ENCODE results near the gene EHBP1L1.

The EHBP1L1 gene

DNA sequence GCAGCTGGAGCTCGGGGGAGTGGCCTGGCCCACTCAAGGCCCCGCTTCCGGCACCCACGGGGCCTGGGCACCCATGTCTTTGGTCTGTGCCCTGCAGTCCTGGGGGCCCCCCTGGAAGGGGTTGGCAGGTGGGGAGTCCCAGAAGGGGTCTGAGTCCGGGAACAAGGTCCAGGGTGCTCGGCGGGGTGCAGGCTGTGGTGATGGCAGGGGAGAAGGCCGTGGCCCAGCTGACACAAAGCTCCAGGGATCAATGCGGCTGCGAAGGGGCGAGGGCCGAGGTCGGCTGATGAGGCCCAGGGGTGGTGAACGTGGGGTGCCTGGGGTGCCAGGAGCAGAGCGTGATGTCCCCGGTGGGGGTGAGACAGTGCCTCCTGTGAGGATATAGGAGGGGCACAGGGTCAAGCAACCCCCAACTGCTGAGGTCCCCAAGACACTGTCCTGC lies 22.4 kb downstream of the EHBP1L1 start:
- no peak for DNase-seq

DNA sequence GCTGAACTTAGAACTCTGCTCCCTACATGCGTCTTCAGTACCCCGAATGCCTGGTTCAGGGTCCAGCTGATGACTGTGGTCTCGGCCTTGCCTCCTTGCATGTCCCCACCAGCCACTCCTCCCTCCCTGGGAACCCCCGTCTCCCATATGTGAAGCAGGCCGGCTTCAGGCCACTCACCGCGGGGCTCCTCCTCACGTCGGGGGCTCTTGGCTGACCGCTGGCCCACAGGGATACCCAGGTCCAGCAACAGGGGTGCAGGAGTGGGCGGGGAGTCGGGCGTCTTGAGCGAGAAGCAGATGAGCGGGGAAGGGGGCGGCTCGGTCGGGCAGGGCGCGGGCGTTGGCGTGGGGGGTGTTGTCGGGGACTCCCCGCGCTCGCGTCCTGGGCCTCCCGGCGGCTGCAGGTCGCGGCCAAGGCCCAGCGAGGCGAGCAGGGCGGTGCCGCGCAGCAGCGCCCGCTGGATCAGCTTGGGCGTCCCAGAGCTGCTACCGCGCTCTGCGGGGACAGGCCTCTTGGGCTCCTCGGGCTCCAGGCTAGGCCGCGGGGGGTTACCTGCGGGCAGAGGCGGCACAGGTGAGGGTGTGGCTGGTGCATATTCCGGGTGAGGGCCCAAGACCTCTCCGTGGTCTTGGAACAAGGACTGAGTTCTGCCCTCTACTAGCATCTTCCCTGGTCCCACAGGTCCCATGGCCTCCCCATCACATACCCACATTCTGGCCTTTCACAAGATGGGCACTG lies 23.5 kb downstream of the EHBP1L1 start:
- DNase-seq: no peak

DNA sequence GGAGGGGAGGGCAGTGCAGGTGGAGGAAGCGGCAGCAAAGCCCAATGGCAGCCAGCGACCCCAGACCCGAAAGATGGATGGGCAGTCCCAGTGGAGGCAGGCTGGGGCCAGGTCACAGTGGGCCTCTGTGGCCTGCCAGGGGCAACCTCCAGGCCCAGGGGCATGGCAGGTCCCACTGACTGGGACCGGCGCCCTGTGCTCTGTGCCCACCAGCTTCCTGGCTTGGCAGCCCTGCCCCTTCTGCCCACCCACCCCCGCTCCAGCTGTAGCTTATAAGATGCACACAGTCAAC lies 24.0 kb downstream of the EHBP1L1 start:
- DNase-seq: no peak

DNA sequence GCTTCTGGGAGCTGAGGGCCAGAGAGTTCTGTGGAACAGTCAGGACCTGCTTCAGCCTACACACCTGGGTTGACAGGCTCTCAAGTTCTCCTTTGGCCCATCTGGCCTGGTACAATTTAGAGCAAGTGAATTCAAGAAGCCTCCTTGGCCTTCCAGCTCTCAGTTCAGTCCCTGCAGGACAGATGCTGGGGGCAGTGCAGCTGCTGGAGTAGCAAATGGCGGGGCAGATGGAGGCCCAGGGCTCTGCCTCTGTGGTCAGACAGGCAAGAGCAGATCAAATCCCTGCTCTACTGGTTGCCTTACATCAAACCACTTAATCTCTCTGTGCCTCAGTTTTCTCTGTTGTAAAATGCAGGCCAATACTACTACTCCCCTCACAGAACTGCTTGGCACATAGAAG lies 28.4 kb downstream of the EHBP1L1 start:
- no peak for DNase-seq

DNA sequence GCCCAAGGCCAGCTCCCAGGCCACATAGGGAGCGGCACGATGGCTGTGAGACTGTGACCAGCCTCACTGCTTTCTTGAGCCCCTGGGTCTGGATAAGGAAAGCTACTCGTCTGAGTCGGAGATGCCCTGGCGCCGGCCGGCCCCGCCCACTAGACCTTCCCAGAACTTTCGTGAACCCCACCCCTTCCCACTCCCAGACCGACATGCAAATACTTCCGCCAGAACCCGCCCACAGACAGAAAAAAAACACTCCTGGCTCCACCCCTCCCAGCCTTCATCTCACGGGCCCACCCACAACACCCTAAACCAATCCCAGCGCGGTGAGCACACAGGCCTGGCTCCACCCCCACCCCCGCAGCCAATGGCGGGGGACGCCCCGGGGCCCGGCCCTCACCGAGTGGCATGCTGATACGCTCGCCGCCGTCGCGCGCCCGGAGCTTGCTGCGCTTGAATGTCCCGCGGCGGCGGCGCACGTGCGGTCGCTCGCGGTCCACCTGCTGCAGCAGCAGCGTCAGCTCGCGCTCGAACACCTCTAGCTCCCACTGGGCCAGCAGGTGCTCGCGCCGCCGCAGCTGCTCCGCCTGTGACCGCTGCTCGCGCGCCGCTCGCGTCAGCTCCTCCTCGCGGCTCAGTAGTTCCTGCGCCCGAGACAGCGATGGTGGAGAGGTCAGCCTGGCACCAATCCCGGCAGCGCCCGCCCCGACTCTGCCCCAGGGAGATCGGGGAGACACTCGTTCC lies 31.2 kb downstream of the EHBP1L1 start:
- DNase-seq: no peak

DNA sequence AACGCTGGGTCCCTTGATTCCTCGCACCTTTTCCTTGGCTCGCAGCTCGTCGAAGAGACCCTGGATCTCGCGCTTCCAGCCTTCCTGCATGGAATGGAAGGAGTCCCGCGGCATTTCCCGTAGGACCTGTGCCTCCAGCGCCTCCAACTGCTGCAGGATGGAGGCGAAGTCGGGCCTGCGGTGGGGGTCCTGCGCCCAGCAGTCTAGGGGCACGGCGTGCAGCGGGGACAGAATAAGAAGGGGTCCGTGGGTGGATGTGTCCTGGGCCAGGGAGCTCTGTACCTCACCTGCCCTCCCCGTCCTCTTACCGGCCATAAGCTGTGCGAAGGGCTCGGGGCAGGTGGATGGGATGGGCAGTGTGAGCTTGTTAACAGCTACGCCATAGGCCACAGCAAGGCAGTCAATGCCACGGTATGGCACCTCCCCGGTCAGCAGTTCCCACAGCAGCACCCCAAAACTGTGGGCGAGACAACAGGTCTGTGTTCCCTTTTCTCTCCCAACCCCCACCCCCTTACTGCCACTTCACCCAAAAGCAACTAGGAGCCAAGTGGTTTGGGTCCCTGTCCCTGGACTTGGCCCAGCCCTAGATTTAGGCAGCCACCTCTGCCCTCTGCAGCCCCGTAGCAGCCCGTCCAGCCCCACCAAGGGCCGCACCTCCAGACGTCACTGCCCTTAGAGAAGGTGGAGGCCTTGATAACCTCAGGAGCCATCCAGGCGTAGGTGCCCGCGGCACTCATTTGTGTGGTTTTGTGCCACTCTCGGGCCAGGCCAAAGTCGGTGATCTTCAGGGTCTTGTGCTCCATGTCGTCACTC lies 32.0 kb downstream of the EHBP1L1 start:
- no peak for DNase-seq

DNA sequence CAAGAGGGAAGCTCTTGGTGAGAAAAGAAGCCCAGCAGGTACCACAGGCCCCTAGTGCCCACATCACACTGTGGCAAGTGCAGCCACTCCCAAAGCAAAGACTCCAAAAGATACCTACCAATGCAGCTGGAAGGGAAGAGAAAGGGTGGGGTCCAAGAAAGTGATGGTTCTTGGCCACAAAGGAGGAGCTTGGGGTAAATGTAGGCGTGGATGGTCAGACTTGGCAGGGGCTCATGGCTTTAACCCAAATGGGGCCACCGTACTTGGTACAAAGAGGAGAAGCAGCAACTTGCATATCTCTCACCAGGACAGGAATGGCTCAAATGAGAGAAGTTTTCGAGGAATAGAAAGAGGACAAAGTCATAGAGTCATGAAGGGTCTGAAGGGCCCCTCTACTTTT lies 33.4 kb downstream of the EHBP1L1 start:
- DNase-seq: no peak

DNA sequence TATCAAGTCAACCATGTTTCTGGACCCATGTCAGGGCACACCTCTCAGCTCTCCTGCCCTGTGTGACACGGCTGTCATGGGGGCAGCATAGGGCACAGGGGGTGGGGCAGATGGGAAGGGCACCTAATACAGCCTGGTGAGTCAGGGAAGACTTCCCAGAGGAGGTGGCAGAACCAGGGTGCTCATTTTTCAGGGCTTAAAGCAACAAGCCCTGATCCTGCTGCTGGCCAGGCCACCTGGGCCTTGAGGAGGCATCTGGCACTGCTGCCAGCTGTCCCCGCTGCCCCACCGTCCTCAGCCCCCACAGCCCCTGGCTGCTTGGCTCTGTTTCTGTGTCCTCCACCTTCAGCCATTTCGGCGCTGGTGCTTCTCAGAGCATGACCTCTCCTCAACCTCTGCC lies 33.8 kb downstream of the EHBP1L1 start:
- DNase-seq: no peak

DNA sequence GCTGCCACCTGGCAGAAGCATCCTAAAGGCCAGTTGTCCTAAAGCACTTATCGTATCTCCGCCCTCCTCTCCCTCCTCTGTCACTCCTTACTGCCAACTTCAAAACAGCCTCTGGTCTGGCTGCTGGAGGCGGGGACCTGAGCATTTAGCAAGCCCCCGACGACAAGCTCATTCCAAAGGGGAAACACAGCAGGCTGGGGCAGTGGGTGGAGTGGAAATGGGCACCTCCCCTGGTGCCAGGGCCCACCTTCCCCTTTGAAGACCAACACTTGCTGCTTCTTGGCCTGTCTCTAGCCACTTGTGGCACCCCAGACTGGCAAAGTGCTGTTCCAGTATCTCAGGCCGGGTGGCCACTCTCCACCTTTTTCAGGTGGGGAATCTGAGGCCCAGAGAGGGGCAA lies 34.6 kb downstream of the EHBP1L1 start:
- no peak for DNase-seq

DNA sequence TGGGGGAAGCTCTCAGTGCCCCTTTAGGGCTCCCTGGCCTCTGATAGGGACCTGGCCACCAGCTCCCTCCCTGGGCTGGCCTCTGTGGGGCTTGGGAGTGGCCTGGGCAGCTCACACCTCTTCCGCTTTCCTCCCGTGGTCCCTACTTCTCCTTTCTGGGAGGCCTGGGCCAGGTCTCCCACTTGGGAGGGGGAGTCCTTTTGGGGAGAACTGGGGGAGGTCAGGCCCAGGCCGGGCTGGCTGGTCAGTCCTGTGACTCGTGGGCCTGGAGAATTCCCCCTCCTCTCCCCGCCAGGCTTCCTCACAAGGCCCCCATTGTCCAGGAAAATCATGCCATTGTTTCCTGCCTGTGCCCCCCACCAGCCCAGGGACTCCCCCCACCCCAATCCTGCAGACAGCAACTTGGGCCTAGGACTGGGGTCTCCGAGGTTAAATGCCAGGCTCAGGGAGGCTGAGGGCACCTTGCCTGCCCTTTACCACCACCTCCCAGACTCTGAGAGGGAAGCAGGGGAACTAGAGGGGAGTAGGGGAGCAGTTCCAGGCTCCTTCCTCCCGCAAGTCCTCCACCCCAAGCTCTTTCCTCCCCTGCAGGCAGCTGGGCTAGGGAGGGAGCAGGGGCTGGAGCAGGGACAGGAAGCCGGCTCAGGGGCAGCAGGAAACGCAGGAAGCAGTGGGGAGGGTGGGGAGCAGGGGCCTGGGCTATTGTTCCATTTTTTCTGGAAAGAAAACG lies 35.3 kb downstream of the EHBP1L1 start:
- DNase-seq: peak; percentile 73

DNA sequence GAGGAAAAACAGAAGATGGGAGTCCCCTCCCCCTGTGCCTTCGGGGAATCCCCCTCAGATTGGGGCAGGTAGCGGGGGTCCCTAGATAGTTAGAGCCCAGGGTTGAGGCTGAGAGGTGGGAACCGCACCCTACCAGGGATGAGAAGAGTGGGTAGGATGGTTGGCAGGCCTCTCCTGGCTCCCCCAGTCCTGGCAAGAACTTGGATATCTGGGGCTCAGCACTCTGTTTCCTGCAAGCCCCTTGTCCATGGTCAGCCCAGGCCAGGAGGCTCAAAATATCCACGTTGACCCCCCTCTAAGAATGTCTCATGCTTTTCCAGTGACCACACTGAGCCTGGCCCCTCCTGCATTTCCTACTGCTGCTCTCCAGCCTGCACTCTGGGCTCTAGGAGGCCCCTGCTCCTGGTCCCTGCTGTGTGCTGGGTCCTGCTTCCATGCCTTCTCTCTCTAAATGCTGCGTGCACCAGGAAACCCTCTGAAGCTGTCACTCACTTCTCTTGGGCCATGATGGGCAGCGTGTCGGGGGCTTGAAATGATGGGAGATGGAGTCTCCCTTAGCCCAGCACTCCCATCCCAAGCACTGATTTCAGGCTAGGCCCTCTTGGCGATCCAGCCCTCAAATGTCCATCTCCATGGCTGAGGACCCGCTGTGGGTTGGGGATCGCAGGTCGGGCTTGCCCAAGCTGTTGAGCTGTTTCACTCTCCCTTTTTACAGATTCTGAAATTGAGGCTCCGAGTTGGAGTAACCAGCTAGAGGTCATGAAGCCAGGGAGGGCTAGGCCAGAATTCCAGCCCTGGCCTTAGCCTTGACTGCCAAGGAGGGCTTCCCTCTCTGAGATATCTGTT lies 36.1 kb downstream of the EHBP1L1 start:
- DNase-seq: no peak

DNA sequence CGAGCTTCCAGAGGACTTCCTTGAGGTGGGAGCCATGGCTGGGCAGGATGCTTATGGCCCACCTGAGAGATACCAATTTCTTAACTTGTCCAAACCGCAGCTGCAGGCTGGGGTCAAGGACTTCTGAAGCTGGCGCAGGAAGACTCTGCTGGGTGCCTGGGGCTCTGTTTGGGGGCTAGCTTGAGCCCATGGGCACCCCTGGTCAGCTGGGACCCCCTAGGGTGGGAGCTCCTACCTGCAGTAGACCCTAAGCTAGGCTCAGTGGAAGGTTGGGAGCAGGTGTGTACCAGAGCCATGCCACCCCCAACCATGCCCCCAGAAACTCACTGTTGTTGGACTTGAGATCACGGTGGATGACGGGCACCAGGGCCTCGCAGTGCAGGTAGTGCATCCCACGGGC lies 36.8 kb downstream of the EHBP1L1 start:
- no peak for DNase-seq

DNA sequence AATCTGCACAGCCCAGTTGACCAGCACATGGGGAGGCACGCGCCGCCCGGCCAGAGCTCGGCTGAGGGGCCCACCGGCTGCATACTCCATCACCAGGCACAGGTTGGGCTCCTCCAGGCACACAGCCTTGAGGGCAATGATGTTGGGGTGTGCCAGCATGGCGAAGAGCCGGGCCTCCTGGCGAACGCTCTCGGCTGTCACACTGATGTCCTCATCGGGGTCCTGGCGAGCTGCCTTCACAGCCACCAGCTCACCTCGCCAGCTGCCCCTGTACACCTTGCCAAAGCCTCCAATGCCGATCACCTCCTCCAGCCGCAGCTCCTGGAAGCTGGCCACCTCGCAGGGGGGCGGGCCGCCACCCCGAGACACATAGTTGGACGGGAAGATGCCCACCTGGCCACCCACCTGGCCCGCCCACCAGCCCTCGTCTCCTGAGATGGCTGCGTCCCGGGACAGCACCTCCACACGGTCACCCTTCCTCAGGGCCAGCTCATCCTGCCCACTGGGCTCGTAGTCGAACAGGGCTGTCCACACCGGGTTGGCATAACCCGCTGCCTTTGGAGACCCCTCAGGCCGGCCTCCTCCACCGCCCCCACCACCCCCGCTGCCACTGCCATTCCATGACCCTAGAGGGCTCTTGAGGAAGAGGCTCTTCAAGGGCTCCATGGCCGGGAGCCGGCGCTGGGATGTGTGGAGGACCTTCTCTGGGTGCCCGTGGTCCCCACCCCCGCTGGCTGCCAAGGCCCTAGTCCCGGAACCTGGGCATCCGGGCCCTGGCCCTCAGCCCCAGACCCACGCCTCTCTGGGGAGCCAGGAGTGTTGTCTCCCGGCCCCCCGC lies 37.5 kb downstream of the EHBP1L1 start:
- DNase-seq: no peak

DNA sequence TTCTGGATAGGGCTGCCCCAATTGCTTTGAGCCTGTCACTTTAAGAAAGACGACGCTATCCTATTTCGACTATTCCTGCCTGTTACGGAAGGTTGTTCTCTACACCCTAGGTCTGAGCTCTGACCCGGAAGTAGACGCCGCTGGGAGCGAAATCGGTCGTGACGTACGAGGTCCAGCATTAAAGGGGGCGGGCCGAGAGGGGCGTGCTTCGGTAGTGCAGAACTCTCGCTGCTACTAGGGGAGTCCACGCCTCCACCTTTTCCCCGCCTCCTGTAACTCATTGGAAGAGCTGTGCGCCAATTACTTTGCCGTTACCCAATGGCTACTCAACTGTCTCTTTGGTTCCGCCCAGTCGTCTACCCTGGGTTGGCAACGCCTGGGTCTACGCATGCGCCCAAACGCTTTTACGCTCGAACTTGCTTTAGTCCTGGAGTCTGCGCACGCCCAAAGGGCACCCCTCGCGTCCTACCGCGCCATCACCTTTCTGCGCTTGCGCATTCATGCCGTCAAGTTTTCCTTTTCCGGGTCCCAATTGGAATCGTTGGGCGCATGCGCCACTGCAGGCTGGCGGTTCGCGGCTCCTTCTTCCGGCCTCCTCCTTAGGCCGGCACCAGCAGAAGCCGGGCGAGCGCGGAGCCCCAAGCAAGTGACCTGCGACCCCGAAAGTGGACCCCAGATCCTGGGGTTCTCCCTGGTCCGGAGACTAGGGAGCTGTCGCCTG lies 39.5 kb downstream of the EHBP1L1 start, which contains the start of gene PCNX3:
TSS of gene PCNX3 (plus strand) at position 548 of the 721 bp plus-strand sequence. CDS start 536 bp downstream, outside the sequence.
- peak; percentile 100 for DNase-seq

DNA sequence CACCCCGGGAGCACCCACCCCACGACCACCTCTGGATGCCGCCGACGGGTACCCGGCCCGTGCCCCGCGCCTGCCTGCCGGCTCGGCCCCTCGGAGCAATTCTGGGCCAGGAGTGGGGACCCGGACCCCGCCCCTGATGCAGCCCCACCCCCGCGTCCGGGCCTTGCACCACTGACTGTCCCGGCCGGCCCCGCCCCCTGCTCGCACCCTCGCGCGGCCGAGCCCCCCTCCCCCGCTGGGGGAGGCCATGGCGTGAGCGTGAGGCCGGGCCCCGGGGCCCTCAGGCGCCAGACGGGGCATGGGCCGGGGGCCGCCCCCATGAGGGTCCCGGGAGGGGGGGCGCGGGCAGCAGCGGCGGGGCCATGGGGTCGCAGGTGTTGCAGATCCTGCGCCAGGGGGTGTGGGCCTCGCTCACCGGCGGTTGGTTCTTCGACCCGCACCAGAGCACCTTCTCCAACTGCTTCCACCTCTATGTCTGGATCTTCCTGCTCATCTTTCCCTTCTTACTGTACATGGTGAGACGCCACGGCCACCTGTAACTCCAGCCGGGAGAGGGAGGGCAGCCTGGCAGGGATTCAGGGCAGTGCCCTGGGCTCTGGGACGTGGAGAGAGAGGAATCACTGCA lies 40.2 kb downstream of the EHBP1L1 start:
- no peak for DNase-seq

DNA sequence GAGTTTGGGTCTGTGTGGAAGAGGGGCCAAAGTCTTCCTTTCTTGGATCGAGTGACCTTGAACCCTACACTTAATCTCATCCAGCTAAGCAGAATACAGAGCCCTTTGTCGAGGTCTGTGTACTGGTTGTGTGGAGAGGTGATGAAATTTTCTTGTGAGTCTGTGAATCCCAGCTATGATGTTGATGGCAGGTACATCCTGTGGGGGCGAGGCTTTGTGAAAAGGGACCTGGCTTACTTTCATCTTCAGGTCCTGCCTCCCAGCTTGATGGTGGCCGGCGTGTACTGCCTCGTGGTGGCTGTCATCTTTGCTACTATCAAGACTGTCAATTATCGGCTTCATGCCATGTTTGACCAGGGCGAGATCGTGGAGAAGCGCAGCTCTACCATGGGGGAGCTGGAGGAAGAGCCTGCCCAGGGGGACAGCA lies 40.7 kb downstream of the EHBP1L1 start:
- no peak for DNase-seq

DNA sequence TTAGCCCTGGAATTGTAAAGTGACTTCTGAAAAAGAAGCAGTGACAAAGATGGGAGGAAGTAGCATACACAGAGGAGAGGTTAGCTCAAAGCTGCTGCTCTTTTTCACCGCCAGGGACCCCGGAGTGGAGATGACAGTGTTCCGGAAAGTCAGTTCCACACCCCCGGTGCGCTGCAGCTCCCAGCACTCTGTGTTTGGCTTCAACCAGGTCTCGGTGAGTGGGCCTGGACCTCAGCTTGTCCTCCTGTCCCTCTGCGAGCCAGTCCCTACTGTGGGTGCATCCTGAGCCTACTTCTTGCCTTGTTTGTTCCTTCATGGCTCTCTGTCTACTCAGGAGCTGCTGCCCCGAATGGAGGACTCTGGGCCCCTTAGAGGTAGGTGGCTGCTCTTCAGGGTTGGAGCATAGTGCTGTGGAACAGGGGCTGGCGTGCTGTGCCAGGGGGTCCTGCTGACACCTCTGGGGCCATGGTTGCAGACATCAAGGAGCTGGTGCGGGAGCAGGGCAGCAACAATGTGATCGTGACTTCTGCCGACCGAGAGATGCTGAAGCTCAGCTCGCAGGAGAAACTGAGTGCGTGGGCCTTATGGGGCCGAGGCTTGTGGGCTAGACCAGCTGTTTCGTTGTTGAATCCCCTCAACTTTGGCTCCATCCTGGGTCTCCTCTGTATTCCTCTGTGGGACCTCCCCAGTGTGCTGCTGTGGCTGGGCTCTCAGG lies 41.4 kb downstream of the EHBP1L1 start:
- no peak for DNase-seq

DNA sequence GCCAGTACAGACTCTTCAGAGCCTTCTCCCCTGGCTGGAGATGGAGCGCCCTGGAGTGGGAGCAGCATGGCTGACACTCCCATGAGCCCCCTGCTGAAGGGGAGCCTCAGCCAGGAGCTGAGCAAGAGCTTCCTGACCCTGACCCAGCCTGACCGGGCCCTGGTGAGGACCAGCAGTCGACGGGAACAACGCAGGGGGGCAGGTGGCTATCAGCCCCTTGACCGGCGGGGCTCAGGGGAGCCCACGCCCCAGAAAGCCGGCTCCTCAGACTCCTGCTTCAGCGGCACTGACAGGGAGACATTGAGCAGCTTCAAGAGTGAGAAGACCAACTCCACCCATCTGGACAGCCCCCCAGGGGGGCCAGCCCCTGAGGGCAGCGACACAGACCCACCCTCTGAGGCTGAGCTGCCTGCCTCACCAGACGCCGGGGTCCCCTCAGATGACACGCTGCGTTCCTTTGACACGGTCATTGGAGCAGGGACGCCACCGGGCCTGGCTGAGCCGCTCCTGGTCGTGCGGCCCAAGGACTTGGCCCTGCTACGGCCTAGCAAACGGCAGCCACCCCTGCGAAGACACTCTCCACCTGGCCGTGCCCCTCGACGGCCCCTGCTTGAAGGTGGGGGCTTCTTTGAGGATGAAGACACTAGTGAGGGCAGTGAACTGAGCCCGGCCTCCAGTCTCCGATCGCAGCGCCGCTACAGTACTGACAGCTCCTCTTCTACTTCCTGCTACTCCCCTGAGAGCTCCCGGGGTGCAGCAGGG lies 42.3 kb downstream of the EHBP1L1 start:
- no peak for DNase-seq
